ENCODE data around the gene NCOA4.
"Not testable (repeated sequence)": the region's sequence is repeated elsewhere in the genome, so short reads cannot be mapped to it uniquely, and the experiment has no call there.

Gene NCOA4

GRCh38 chr10:46053534-46054434, 23.4 kb upstream of the NCOA4 start:
- no peak for DNase-seq

GRCh38 chr10:46052791-46053375, 22.5 kb upstream of the NCOA4 start:
- no peak for DNase-seq

GRCh38 chr10:46052057-46052790, 21.8 kb upstream of the NCOA4 start:
- no peak for DNase-seq

GRCh38 chr10:46050941-46051623, 20.7 kb upstream of the NCOA4 start:
- no peak for DNase-seq

- not testable (repeated sequence) for DNase-seq
These were observed 19.0 kb upstream of the NCOA4 start for GRCh38 chr10:46049497-46049831.

- DNase-seq = no peak
These were observed 17.7 kb upstream of the NCOA4 start for GRCh38 chr10:46048152-46048551.

- no peak for DNase-seq
These were observed 15.8 kb upstream of the NCOA4 start, which contains the start of gene MSMB for GRCh38 chr10:46046261-46046660. MSMB (minus strand) TSS chr10:46046269; CDS start chr10:46046237, 32 bp downstream.

GRCh38 chr10:46042527-46042926, 12.1 kb upstream of the NCOA4 start:
- DNase-seq = no peak

- DNase-seq = no peak
These were observed 9.6 kb upstream of the NCOA4 start for GRCh38 chr10:46040004-46040403.

GRCh38 chr10:46037107-46037825, 6.8 kb upstream of the NCOA4 start:
- no peak for DNase-seq

GRCh38 chr10:46035923-46036849, 5.8 kb upstream of the NCOA4 start:
- DNase-seq = no peak

- no peak for DNase-seq
These were observed 3.2 kb upstream of the NCOA4 start for GRCh38 chr10:46033602-46034011.

- no peak for DNase-seq
These were observed 1.5 kb upstream of the NCOA4 start for GRCh38 chr10:46031648-46032532.

- no peak for DNase-seq
These were observed 877 bp downstream of the NCOA4 start for GRCh38 chr10:46029461-46030030.

- no peak for DNase-seq
These were observed 1.6 kb downstream of the NCOA4 start for GRCh38 chr10:46028584-46029460.

GRCh38 chr10:46026106-46026505, 4.3 kb downstream of the NCOA4 start:
- DNase-seq = no peak

- DNase-seq = no peak
These were observed 5.0 kb downstream of the NCOA4 start for GRCh38 chr10:46025406-46025805.

GRCh38 chr10:46024948-46025347, 5.5 kb downstream of the NCOA4 start:
- DNase-seq = no peak
